ENCODE measurements around the gene PROK1.

The PROK1 gene

GRCh38 chr1:110490791-110491451, 40.0 kb downstream of the PROK1 start:
- no peak for DNase-seq

GRCh38 chr1:110492573-110492972, 41.6 kb downstream of the PROK1 start:
- no peak for DNase-seq

- DNase-seq: no peak
These were observed 42.2 kb downstream of the PROK1 start for GRCh38 chr1:110493059-110493699.

GRCh38 chr1:110494036-110494435, 43.1 kb downstream of the PROK1 start:
- DNase-seq: no peak

- no peak for DNase-seq
These were observed 43.8 kb downstream of the PROK1 start for GRCh38 chr1:110494522-110495406.

GRCh38 chr1:110495926-110496600, 45.1 kb downstream of the PROK1 start:
- DNase-seq: peak; percentile 68 to 75

- DNase-seq: no peak
These were observed 47.3 kb downstream of the PROK1 start for GRCh38 chr1:110498270-110498669.

- no peak for DNase-seq
These were observed 50.7 kb downstream of the PROK1 start for GRCh38 chr1:110501488-110502132.

GRCh38 chr1:110502402-110503151, 51.6 kb downstream of the PROK1 start:
- no peak for DNase-seq

- DNase-seq: no peak
These were observed 52.5 kb downstream of the PROK1 start for GRCh38 chr1:110503471-110503870.

GRCh38 chr1:110504226-110504625, 53.3 kb downstream of the PROK1 start:
- DNase-seq: no peak

GRCh38 chr1:110505596-110505995, 54.6 kb downstream of the PROK1 start:
- DNase-seq: no peak

- DNase-seq: no peak
These were observed 55.6 kb downstream of the PROK1 start for GRCh38 chr1:110506541-110506940.

All from activated CD4-positive, alpha-beta T cell treated with anti-CD3 and anti-CD28 coated beads, Interleukin-2, amount 50 U/mL, for 4 hours (primary cell).